SU-DHL-6 (cell line): ENCODE results near the gene DRC7.

Source experiments
- H2AFZ ChIP-seq: fragments of 200-600 bp; sonication (generic); 2 replicates; pipeline ENCODE4 v1.6.1; 2014; ENCODE audit warnings: low read depth, mild to moderate bottlenecking, moderate library complexity, mixed read lengths, antibody characterized with exemption, low read length; ENCODE audit not compliant: severe bottlenecking
- H3F3A ChIP-seq: fragments of 200-600 bp; shearing (Covaris generic); 2 replicates; pipeline ENCODE4 v1.6.0; 2016; ENCODE audit warnings: antibody characterized with exemption, mild to moderate bottlenecking; ENCODE audit not compliant: insufficient read depth
- H3K27ac ChIP-seq: fragments of 200-600 bp; sonication (generic); 2 replicates; pipeline ENCODE4 v1.5.1; 2016; ENCODE audit warnings: low read depth, mild to moderate bottlenecking, low read length, moderate library complexity, mixed read lengths
- H3K27me3 ChIP-seq: fragments of 200-600 bp; sonication (generic), shearing (Covaris generic); 2 replicates; pipeline ENCODE4 v1.6.0; 2014; ENCODE audit warnings: mild to moderate bottlenecking, low read length
- H3K36me3 ChIP-seq: fragments of 200-600 bp; sonication (generic); 2 replicates; pipeline ENCODE4 v1.6.1; 2014; ENCODE audit warnings: mild to moderate bottlenecking, low read length, mixed read lengths
- H3K4me2 ChIP-seq: fragments of 300-600, 200-600 bp; shearing (Covaris generic), sonication (generic); 2 replicates; pipeline ENCODE4 v1.6.0; 2014; ENCODE audit warnings: low read length, low read depth, mild to moderate bottlenecking; ENCODE audit not compliant: poor library complexity, severe bottlenecking
- H3K4me3 ChIP-seq: fragments of 200-600 bp; sonication (generic); 2 replicates; pipeline ENCODE4 v1.5.1; 2014; ENCODE audit warnings: antibody characterized with exemption, low read length, mild to moderate bottlenecking, mixed read lengths; ENCODE audit not compliant: insufficient read depth, poor library complexity, severe bottlenecking
- H3K79me2 ChIP-seq: fragments of 200-600 bp; sonication (generic); 2 replicates; pipeline ENCODE4 v1.6.1; 2014; ENCODE audit warnings: mild to moderate bottlenecking, low read length, moderate library complexity; ENCODE audit not compliant: insufficient read depth
- H3K9ac ChIP-seq: fragments of 200-600 bp; sonication (generic); 2 replicates; pipeline ENCODE4 v1.7.0; 2014; ENCODE audit warnings: mild to moderate bottlenecking, low read length
- H3K9me2 ChIP-seq: fragments of 200-600 bp; sonication (generic); replicated peaks from 2 replicates; pipeline ENCODE4 v1.6.1; 2014; ENCODE audit warnings: low read length; ENCODE audit not compliant: insufficient read depth
- H3K9me3 ChIP-seq: fragments of 200-600 bp; sonication (generic); 2 replicates; pipeline ENCODE4 v1.6.1; 2014; ENCODE audit warnings: low read length, mixed read lengths; ENCODE audit not compliant: insufficient read depth
- H4K20me1 ChIP-seq: fragments of 200-600 bp; sonication (generic); 2 replicates; pipeline ENCODE4 v1.6.1; 2014; ENCODE audit warnings: low read depth, mild to moderate bottlenecking, antibody characterized with exemption, low read length, moderate library complexity, mixed read lengths
- CTCF ChIP-seq: fragments of 200-600 bp; sonication (generic); IDR thresholded peaks from one replicate; pipeline ENCODE4 v1.5.1; 2017; ENCODE audit warnings: antibody characterized with exemption, mild to moderate bottlenecking, low read length, moderate library complexity; ENCODE audit not compliant: insufficient read depth, poor library complexity, severe bottlenecking
- EZH2phosphoT487 ChIP-seq: fragments of 200-600 bp; sonication (generic), shearing (Covaris generic); conservative IDR thresholded peaks from 2 replicates; pipeline ENCODE4 v1.6.1; 2018; ENCODE audit warnings: mild to moderate bottlenecking, antibody characterized with exemption, low read length, moderate library complexity, mixed read lengths

DRC7 gene

GRCh38 chr16:57658878-57659674 is 35.5 kb upstream of the DRC7 start:
- no peak overlapping the region for H3K4me3 ChIP-seq
- no peak overlapping the region for H3K27ac ChIP-seq
- H3K27me3 ChIP-seq: no peaks in the 10 kb centered on the region
- no peaks in the 10 kb centered on the region for H3K36me3 ChIP-seq
- TF ChIP-seq EZH2phosphoT487: no peak
- TF ChIP-seq CTCF: no peak
- H3K4me2 ChIP-seq: no peak overlapping the region
- H3K9me3 ChIP-seq: no peaks in the 10 kb centered on the region
- no peak overlapping the region for H2AFZ ChIP-seq
- no peaks in the 10 kb centered on the region for H4K20me1 ChIP-seq
- no peaks in the 10 kb centered on the region for H3F3A ChIP-seq
- no peaks in the 10 kb centered on the region for H3K79me2 ChIP-seq
- no peaks in the 10 kb centered on the region for H3K9me2 ChIP-seq
- no peak overlapping the region for H3K9ac ChIP-seq

- H3K9me2 ChIP-seq: no peaks in the 10 kb centered on the region
- no peak overlapping the region for H2AFZ ChIP-seq
- H3K9ac ChIP-seq: no peak overlapping the region
- no peaks in the 10 kb centered on the region for H4K20me1 ChIP-seq
- H3K4me3 ChIP-seq: no peak overlapping the region
- TF ChIP-seq EZH2phosphoT487 (no peak), CTCF (no peak)
- H3K79me2 ChIP-seq: no peaks in the 10 kb centered on the region
- no peaks in the 10 kb centered on the region for H3K9me3 ChIP-seq
- H3F3A ChIP-seq: no peaks in the 10 kb centered on the region
- H3K4me2 ChIP-seq: no peak overlapping the region
- H3K27ac ChIP-seq: no peak overlapping the region
- H3K36me3 ChIP-seq: no peaks in the 10 kb centered on the region
- no peaks in the 10 kb centered on the region for H3K27me3 ChIP-seq
These were observed 33.7 kb upstream of the DRC7 start for GRCh38 chr16:57660715-57661463.

- no peak overlapping the region for H3K27ac ChIP-seq
- H3K9ac ChIP-seq: no peak overlapping the region
- H3K27me3 ChIP-seq: no peaks in the 10 kb centered on the region
- TF ChIP-seq CTCF (no peak), EZH2phosphoT487 (no peak)
- no peaks in the 10 kb centered on the region for H4K20me1 ChIP-seq
- H3K36me3 ChIP-seq: no peaks in the 10 kb centered on the region
- H3K9me2 ChIP-seq: no peaks in the 10 kb centered on the region
- no peak overlapping the region for H2AFZ ChIP-seq
- H3F3A ChIP-seq: no peaks in the 10 kb centered on the region
- no peak overlapping the region for H3K4me2 ChIP-seq
- H3K9me3 ChIP-seq: no peaks in the 10 kb centered on the region
- H3K4me3 ChIP-seq: no peak overlapping the region
- no peaks in the 10 kb centered on the region for H3K79me2 ChIP-seq
These were observed 33.1 kb upstream of the DRC7 start for GRCh38 chr16:57661510-57661909.
